MG63 (cell line): ENCODE data around the gene KIRREL3. TPM values are rescaled to one million over a fixed set of nuclear protein-coding genes. Genes with fewer than 3 reads are reported as not detected.

Experiments used
- DNase-seq: peaks from one replicate; pipeline ENCODE4 v3.0.0-alpha.2; 2020
- H3K27me3 ChIP-seq: fragments of 250-450 bp; sonication (Bioruptor Pico); 2 replicates; pipeline ENCODE4 v1.5.1; 2020; ENCODE audit warnings: mild to moderate bottlenecking, moderate library complexity
- H3K36me3 ChIP-seq: fragments of 250-450 bp; sonication (Bioruptor Pico); 2 replicates; pipeline ENCODE4 v1.5.1; 2020; ENCODE audit warnings: mild to moderate bottlenecking, moderate library complexity
- H3K4me3 ChIP-seq: fragments of 250-450 bp; sonication (Bioruptor Pico); 2 replicates; pipeline ENCODE4 v1.5.1; 2020; ENCODE audit warnings: mild to moderate bottlenecking, moderate library complexity
- H3K9me3 ChIP-seq: fragments of 250-450 bp; sonication (Bioruptor Pico); 2 replicates; pipeline ENCODE4 v1.5.1; 2020; ENCODE audit warnings: mild to moderate bottlenecking, moderate library complexity
- total RNA-seq: library from RNA; depleted of rRNA; stranded (reverse); fragments of >200 nt; shearing (Covaris generic); gene quantifications from 2 replicates; pipeline ENCODE4 v1.2.3, GENCODE V29; 2014; ENCODE audit warnings: low replicate concordance

The KIRREL3 gene
- total RNA-seq, 1 experiment from 2014 or later: 11.7 TPM

DNA sequence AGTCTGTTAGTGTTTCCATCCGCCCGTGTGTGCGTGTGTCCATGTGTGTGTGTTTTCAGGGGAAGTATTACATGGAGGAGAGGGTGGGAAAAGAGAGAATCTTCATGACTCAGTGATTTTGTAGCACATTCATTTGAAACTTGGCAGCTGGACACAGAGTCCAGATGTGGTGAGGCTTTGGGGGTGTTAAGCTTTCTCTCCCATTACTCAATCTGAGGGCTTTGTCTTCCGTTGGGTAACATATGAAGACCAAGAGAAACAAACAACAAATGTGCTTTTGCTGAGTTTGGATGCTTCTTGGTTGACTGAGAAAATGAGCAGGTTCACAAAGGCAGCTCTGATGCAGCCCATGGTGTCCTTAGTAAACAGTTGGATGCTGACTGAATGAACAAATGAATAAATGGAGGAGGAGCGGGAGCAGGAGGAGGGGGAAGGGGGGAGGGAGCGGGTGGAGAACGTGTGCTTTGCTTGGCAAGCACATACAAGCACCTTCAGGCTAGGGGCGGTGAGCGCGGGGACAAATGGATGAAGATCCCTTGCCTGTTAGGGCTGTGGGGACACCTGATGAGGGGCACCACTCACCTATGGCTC lies 540.8 kb downstream of the KIRREL3 start:
- Histone ChIP-seq H3K9me3 (no peaks in the 10 kb centered on the region), H3K36me3 (no peaks in the 10 kb centered on the region), H3K27me3 (no peaks in the 10 kb centered on the region), H3K4me3 (no peak overlapping the region)
- DNase-seq: no peak

DNA sequence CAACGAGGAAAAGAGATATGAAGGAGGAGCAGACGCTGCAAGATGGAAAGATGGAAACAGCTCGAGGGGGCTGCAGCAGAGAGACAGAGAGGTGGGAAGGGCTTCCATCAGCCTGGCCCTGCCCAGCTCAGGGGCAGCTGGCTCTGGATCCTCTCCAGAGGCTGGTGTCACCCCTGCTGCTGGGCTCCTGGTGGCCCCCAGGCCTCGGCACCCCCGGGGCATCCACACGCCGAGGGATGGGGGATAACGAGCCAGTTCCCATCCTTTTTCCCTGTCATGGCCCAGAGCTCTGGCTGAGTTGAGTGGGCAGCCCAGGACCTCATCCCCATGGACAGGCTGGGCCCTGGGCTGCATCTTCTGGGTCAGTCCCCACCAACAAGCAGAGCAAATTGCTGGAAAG lies 542.8 kb downstream of the KIRREL3 start:
- no peak for DNase-seq
- no peaks in the 10 kb centered on the region for H3K27me3 ChIP-seq
- no peaks in the 10 kb centered on the region for H3K9me3 ChIP-seq
- no peaks in the 10 kb centered on the region for H3K36me3 ChIP-seq
- no peak overlapping the region for H3K4me3 ChIP-seq

DNA sequence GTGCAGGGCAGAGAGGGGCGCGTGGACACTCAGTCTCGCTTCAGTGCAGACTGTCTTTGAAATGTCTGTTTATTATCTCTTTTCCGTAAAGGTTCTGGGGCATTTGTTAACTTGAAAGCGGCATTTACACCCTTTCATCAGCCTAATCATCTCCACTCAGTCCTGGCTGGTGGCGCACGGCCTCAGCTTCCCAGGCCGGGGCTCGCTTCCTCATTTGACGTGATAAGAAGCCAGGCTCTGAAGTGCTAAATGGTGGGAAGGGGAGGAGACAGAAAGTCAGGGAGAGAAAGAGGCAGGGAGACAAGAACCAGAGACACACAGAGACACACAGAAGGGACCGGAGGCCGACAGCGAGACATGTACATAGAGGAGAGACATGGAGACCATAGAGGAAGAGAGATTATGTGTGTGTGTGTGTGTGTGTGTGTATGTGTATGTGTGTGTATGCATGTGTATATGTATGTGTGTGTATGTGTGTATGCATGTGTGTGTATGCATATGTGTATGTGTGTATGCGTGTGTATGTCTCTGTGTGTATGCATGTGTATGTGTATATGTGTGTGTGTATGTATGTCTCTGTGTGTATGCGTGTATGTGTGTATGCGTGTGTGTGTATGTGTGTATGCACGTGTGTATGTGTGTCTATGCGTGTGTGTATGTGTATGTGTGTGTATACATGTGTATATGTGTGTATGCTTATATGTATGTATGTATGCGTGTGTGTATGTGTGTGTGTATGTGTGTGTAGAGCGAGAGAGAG lies 543.6 kb downstream of the KIRREL3 start:
- Histone ChIP-seq H3K4me3 (no peak overlapping the region), H3K36me3 (no peaks in the 10 kb centered on the region), H3K27me3 (no peaks in the 10 kb centered on the region), H3K9me3 (no peaks in the 10 kb centered on the region)
- no peak for DNase-seq

DNA sequence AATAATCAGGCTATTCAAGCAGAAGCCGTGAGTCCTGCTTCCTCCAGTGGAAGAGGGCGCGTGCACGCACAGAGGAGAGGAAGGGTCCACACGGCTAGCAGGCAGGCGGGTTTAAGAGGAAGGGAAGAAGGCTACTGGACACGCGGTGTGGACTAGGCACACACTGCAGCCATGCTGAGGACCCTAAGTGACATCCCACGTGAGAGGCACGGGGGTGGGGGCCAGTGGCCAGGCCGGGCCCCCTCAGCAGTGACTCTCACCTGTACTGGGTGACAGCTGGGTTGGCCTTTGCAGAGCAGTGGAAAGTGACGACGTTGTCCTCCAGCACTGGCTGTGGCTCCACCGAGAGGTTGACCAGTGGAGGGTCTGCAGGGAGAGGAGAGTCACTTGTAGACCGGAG lies 544.5 kb downstream of the KIRREL3 start:
- DNase-seq: no peak

DNA sequence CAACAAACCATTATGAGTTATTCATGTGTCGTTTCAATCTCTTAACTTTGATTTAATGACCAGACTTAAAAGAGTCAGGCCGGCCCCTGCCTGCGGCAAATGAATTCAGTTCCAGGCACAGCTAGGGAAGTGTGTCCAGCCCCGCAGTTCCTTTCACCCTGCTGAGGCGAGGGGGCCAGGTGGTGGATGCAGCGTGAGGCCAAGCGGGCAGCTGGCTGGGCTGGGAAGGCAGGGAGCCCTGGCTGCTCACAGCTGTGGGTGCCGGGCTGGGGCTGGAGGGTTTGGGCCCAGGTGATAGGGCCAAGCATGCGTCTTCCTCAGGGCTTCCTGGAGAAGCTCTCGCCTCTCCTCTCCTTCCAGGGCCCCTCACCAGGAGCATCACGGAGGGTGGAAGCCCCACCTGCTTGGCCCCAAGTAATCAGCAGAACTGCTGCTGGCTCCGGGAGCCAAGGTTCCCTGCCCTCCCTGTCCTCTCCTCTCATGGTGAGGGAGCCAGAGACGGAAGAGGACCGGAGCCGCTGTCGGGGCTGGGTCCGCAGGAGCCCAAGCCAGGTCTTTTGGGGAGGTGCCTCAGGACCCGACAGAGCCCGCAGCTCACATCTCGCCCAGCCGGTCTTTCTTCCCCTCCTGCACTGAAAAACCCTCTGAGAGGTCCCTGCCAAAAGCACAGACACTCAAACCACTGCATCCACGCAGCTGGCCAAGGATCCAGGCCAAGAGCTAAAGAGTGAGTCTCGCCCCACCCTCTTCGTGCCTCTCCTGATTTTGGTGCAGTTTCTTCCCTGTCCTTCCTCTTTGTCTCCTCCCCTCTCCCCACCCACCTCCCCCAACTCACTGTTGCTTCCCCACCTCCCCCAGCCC lies 548.1 kb downstream of the KIRREL3 start:
- Histone ChIP-seq H3K36me3 (no peaks in the 10 kb centered on the region), H3K9me3 (0 out of 2 replicates have a peak, but pooled peaks cover 3% of the 10 kb centered on the region), H3K27me3 (no peaks in the 10 kb centered on the region), H3K4me3 (no peak overlapping the region)
- DNase-seq: no peak

More for the DNA sequence above, 544.5 kb downstream of the KIRREL3 start:
- H3K36me3 ChIP-seq: no peaks in the 10 kb centered on the region
- no peak overlapping the region for H3K4me3 ChIP-seq
- no peaks in the 10 kb centered on the region for H3K27me3 ChIP-seq
- no peaks in the 10 kb centered on the region for H3K9me3 ChIP-seq

DNA sequence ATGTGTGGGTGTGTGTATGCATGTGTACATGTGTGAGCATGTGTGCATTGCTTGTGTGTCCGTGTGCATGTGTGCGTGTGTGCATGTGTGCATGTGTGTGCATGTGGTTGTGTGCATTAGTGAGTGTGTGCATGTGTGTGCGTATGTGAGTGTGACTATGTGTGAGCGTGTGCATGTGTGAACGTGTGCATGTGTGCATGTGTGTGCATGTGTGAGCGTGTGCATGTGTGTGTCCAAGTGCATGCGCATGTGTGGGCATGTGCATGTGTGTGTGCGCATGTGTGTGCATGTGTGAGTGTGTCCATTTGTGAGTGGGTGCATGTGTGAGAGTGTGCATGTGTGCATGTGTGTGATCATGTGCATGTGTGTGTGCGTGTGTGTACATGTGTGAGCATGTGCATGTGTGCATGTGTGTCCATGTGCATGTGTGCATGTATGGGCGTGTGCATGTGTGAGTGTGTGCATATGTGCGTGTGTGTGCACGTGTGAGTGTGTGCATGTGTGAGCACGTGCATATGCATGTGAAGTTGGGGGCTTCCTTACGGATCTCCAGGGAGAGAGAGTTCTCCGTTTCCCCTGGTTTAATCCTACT lies 549.3 kb downstream of the KIRREL3 start:
- H3K4me3 ChIP-seq: no peak overlapping the region
- no peak for DNase-seq
- H3K27me3 ChIP-seq: no peaks in the 10 kb centered on the region
- no peaks in the 10 kb centered on the region for H3K36me3 ChIP-seq
- H3K9me3 ChIP-seq: 0 out of 2 replicates have a peak, but pooled peaks cover 3% of the 10 kb centered on the region

DNA sequence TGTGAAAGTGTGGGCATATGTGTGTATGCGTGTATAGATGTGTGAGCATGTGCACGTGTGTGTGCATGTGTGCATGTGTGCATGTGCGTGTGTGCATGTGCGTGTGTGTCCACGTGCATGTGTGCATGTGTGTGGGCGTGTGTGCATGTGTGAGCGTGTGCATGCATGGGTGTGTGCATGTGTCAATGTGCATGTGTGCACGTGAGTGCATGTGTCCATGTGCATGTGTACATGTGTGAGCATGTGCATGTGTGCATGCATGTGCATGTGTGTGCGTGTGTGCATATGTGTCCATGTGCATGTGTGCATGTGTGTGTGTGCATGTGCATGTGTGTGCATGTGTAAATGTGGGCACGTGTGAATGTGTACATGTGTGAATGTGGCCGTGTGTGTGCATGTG lies 549.8 kb downstream of the KIRREL3 start:
- H3K27me3 ChIP-seq: no peaks in the 10 kb centered on the region
- no peak for DNase-seq
- H3K36me3 ChIP-seq: no peaks in the 10 kb centered on the region
- H3K4me3 ChIP-seq: no peak overlapping the region
- 0 out of 2 replicates have a peak, but pooled peaks cover 3% of the 10 kb centered on the region for H3K9me3 ChIP-seq

DNA sequence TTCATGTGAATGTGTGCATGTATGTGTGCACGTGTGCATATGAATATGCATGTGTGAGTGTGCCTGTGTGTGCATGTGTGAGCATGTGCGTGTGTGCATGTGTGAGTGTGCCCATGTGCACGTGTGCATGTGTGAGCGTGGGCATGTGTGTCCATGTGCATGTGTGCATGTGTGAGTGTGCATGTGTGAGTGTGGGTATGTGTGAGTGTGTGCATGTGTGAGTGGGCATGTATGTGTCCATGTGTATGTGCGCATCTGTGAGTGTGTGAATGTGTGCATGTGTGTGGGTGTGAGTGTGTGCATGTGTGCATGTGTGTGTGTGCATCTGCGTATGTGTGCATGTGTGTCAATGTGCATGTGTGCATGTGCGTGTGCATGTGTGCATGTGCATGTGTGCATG lies 550.4 kb downstream of the KIRREL3 start:
- Histone ChIP-seq H3K9me3 (0 out of 2 replicates have a peak, but pooled peaks cover 3% of the 10 kb centered on the region), H3K36me3 (no peaks in the 10 kb centered on the region), H3K27me3 (no peaks in the 10 kb centered on the region), H3K4me3 (no peak overlapping the region)
- no peak for DNase-seq

DNA sequence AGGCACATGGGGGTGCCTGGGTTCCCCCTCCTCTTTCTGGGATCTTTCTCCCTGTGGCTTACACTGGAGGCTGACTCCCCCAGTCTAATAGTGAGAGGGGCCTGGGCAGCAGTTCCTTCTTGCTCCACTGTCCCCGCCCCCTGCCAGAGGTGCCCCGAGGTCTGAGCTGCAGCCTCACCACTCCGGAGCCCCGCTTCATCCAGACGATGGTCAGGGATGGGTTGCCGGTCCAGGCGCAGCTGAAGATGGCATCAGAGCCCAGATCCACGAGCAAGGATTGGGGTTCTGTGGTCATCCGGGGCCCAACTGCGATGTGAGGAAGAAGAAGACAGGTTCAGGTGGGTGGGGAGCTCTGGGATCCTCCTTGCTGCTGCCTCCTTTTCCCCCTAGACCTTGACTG lies 554.0 kb downstream of the KIRREL3 start:
- H3K27me3 ChIP-seq: no peaks in the 10 kb centered on the region
- no peak overlapping the region for H3K4me3 ChIP-seq
- H3K9me3 ChIP-seq: 0 out of 2 replicates have a peak, but pooled peaks cover 3% of the 10 kb centered on the region
- no peaks in the 10 kb centered on the region for H3K36me3 ChIP-seq
- no peak for DNase-seq

DNA sequence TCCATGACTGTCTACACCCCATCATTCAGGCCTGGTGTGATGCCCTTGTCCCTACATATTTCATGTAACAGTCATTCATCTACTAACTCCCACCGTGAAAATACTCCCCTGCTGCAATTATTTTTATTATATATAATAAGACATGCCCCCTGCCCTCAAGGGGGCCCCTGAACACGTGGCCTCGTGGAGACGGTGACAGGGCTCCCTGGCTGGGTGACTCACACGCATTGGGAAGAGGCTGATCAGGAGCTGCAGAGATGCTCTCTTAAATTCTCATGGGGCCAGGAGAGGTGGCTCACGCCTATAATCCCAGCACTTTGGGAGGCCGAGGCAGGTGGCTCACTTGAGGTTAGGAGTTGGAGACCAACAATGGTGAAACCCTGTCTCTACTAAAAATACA lies 556.5 kb downstream of the KIRREL3 start:
- Histone ChIP-seq H3K9me3 (no peaks in the 10 kb centered on the region), H3K4me3 (no peak overlapping the region)
- no peak for DNase-seq

DNA sequence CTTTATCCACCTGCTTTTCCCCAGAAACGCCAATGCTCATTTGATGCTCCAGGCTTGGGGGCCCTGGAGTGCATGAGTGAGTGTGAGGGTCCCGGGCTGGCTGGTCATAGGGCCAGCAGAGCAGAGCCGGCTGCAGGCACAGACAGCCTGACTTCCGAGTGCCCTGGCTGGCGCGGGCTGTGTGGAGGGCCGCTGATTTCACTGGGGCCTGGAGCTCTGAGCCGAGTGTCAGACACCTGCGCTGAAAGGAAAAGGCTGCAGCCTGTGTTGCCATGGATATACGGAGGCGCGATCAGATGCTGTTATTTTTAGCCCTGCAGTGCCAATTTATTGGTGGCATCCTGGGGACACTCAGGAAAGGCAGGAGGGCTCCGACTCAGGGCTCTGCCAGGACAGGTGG lies 557.5 kb downstream of the KIRREL3 start:
- no peak for DNase-seq
- Histone ChIP-seq H3K9me3 (no peaks in the 10 kb centered on the region), H3K36me3 (no peaks in the 10 kb centered on the region), H3K4me3 (no peak overlapping the region), H3K27me3 (no peaks in the 10 kb centered on the region)

More for the DNA sequence above, 556.5 kb downstream of the KIRREL3 start:
- Histone ChIP-seq H3K27me3 (no peaks in the 10 kb centered on the region), H3K36me3 (no peaks in the 10 kb centered on the region)

DNA sequence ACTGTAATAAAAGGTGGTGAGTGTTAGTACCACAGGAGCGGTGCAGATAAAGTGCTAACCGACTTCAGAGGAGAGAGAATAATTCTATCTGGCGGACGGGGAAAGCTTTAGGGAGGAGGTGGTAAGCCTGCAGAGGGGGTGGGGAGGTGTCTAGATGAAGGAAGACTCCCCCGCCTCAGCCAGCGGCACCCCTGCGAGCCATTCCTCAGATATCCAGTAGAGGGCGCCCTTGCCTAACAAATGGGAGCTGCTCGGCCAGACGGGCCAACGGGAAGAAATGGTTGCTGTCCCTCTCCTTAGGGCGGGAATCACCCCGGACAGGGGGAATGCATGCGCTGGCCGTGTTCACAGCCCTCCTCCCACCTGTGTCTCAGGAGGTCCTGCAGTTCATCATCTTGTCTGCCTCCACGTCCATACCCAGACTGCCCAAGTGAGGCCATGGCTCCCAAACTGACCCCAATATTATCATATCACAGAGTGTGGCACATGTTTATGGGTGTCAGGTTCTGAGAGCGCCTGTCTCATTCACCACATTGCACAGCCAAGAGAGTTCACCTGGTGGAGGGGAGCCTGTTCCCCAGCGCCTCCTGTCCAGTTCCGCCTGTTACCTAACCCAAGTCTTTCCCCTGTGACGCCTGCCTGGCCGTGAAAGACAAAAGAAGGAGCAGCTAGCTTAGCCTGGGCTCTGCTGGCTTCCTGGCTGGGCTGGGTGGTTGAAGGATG lies 559.6 kb downstream of the KIRREL3 start:
- H3K9me3 ChIP-seq: no peaks in the 10 kb centered on the region
- no peak overlapping the region for H3K4me3 ChIP-seq
- no peaks in the 10 kb centered on the region for H3K27me3 ChIP-seq
- peaks cover 4% of the 10 kb centered on the region; the same call in 1 of the 2 replicates for H3K36me3 ChIP-seq
- peak; percentile 65 for DNase-seq

DNA sequence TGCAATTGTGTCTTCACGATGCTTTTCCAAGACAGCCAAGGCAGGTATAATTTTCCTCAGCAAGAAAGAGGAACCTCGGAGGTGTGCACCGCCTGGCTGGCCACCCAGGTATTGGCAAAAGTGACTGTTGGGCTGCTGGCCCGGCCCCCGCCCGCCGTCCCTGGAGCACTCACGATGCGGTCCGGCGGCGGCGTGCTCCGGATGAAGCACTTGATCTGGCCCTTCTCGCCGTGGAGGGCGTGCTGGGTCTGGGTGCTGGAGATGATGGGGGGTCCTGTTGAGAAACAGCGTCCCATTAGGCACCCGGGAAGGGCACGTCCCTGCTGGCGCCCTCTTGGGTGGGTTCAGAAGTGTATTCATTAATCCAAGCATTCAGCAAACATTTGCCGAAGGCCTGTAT lies 560.3 kb downstream of the KIRREL3 start:
- H3K4me3 ChIP-seq: no peak overlapping the region
- H3K9me3 ChIP-seq: no peaks in the 10 kb centered on the region
- peaks cover 4% of the 10 kb centered on the region; the same call in 1 of the 2 replicates for H3K36me3 ChIP-seq
- no peaks in the 10 kb centered on the region for H3K27me3 ChIP-seq
- DNase-seq: no peak

DNA sequence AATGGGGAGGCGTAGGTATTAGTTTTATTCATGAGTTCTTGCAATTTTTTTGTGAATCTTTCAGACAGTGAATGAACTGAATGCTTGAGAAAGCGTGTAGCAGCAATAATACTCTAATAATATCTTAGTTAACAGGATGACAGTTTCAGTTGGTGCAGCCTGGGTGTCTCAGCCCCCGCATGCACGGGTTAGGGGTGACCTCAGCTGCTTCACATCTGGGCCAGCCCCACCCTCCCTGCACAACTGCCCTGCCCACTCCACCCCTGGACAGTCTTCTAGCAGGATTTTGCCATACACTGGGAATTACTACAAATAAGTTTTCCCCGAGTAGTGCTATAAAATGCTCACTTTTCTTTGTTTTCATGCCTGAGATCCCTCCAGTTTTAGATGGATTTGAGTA lies 561.9 kb downstream of the KIRREL3 start:
- no peak for DNase-seq
- H3K36me3 ChIP-seq: peaks cover 4% of the 10 kb centered on the region; the same call in 1 of the 2 replicates
- H3K27me3 ChIP-seq: no peaks in the 10 kb centered on the region
- no peaks in the 10 kb centered on the region for H3K9me3 ChIP-seq
- H3K4me3 ChIP-seq: no peak overlapping the region

DNA sequence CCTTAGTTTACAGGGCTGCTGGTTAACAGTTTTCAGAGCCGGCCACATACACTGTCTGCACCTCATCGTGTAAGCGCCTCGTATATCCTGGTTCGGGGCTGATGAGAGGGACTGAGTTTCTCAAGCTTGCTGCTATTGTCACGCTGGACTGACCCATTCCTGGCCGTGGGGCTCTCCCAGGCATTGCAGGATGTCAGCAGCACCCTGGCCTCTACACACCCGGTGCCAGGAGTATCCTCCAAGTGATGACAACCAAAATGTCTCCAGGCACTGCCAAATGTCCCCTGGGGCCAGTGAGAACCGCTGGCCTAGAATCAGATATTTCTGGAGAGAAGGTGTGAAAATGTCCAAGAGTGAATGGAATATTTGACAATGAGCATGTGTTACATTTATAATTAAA lies 562.3 kb downstream of the KIRREL3 start:
- no peak for DNase-seq

DNA sequence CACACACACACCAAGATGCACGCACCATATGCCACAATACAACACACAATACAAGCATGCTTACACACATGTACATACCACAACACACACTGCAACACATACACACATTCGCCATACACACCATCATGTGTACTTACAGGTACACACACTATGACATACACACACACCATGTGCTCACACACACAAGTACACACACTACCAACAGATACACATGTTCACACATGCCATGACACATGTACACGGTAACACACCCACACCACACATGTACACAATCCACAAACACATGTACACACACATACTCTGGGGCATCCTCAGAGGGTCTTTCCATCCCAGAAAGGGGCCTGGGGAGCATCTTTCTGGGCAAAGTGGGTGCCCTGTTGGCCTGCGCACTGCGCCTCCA lies 562.8 kb downstream of the KIRREL3 start:
- H3K36me3 ChIP-seq: peaks cover 4% of the 10 kb centered on the region; the same call in 1 of the 2 replicates
- H3K27me3 ChIP-seq: no peaks in the 10 kb centered on the region
- no peak overlapping the region for H3K4me3 ChIP-seq
- no peaks in the 10 kb centered on the region for H3K9me3 ChIP-seq
- DNase-seq: no peak

More for the DNA sequence above, 562.3 kb downstream of the KIRREL3 start:
- Histone ChIP-seq H3K9me3 (no peaks in the 10 kb centered on the region), H3K36me3 (peaks cover 4% of the 10 kb centered on the region; the same call in 1 of the 2 replicates), H3K4me3 (no peak overlapping the region), H3K27me3 (no peaks in the 10 kb centered on the region)
